ENCODE results near the gene DNAJB14. TPM values are rescaled to one million over a fixed set of nuclear protein-coding genes. Genes with fewer than 3 reads are reported as not detected.

Gene DNAJB14
- polyA plus RNA-seq, 1 of the 3 experiments (the other 2 are of a cell fraction) = 23.8 TPM

GRCh38 chr4:99860521-99860920 lies 85.9 kb downstream of the DNAJB14 start:
- H3K4me3 ChIP-seq (ENCODE audit: low read depth in 2 of 2, low read length in 1 of 2) = no peak overlapping the region
- H3K4me2 ChIP-seq = no peak overlapping the region
- no peak overlapping the region for H3K9ac ChIP-seq
- H3F3A ChIP-seq (replicated peaks; ENCODE audit: insufficient read depth) = no peaks in the 10 kb centered on the region
- H3K27ac ChIP-seq (ENCODE audit: low read depth in 2 of 2, low read length in 1 of 2) = no peak overlapping the region
- no peaks in the 10 kb centered on the region for H3K4me1 ChIP-seq (ENCODE audit: control insufficient read depth in 1 of 2, insufficient read depth in 2 of 2, low read depth in 1 of 2, low read length in 1 of 2)
- TF ChIP-seq YY1 (IDR thresholded peaks at IDR 0.05; ENCODE audit: low read depth) = no peak
- H3K79me2 ChIP-seq (ENCODE audit: insufficient read depth) = no peaks in the 10 kb centered on the region
- 30% methylated on average over 2 of the region's 2 CpGs for WGBS (ENCODE audit: low lambda C conversion rate)
- no peaks in the 10 kb centered on the region for H3K9me2 ChIP-seq
- no peaks in the 10 kb centered on the region for H4K20me1 ChIP-seq (ENCODE audit: insufficient read depth)
- ChIA-PET POLR2A (no interaction called here), CTCF (interaction anchor here (0.6 kb wide), 1 partner anchor 1168 kb away, joined by 3 read pairs; no protein-coding TSS in a partner anchor)
- no peaks in the 10 kb centered on the region for H3K9me3 ChIP-seq
- no peaks in the 10 kb centered on the region for H3K36me3 ChIP-seq (replicated peaks in 1 of 2; ENCODE audit: control insufficient read depth in 1 of 2, insufficient read depth in 2 of 2, low read length in 1 of 2)
- H2AFZ ChIP-seq (ENCODE audit: low read depth) = no peak overlapping the region
- DNase-seq = no peak
- no peaks in the 10 kb centered on the region for H3K27me3 ChIP-seq (ENCODE audit: insufficient read depth)

- Histone ChIP-seq H3K79me2 (ENCODE audit: insufficient read depth) (no peaks in the 10 kb centered on the region), H3K4me2 (no peak overlapping the region), H3K36me3 (replicated peaks in 1 of 2; ENCODE audit: control insufficient read depth in 1 of 2, insufficient read depth in 2 of 2, low read length in 1 of 2) (no peaks in the 10 kb centered on the region), H2AFZ (ENCODE audit: low read depth) (no peak overlapping the region), H3F3A (replicated peaks; ENCODE audit: insufficient read depth) (no peaks in the 10 kb centered on the region), H3K9me3 (no peaks in the 10 kb centered on the region), H3K4me1 (ENCODE audit: control insufficient read depth in 1 of 2, insufficient read depth in 2 of 2, low read depth in 1 of 2, low read length in 1 of 2) (no peaks in the 10 kb centered on the region), H3K27me3 (ENCODE audit: insufficient read depth) (no peaks in the 10 kb centered on the region), H4K20me1 (ENCODE audit: insufficient read depth) (no peaks in the 10 kb centered on the region), H3K9ac (no peak overlapping the region), H3K9me2 (no peaks in the 10 kb centered on the region), H3K27ac (ENCODE audit: low read depth in 2 of 2, low read length in 1 of 2) (no peak overlapping the region), H3K4me3 (ENCODE audit: low read depth in 2 of 2, low read length in 1 of 2) (no peak overlapping the region)
- WGBS (ENCODE audit: low lambda C conversion rate) = 40% methylated on average over 1 of the region's 2 CpGs
- TF ChIP-seq USF1 (IDR thresholded peaks at IDR 0.05; ENCODE audit: borderline replicate concordance, low read depth) = no peak
- no peak for TF ChIP-seq CHD2 (IDR thresholded peaks at IDR 0.05; ENCODE audit: low read length, partially characterized antibody)
- TF ChIP-seq NRF1 (IDR thresholded peaks at IDR 0.05; ENCODE audit: low read depth, low read length) = no peak
- TF ChIP-seq FOXJ3 (CRISPR knock-in tag; IDR thresholded peaks at IDR 0.05) = no peak
- TF ChIP-seq EP300 (IDR thresholded peaks at IDR 0.05; ENCODE audit: borderline replicate concordance in 1 of 2, low read depth in 1 of 2, low read length in 1 of 2) = no peak
- no peak for TF ChIP-seq ZBTB33 (IDR thresholded peaks at IDR 0.05; ENCODE audit: borderline replicate concordance, low read depth)
- no peak for TF ChIP-seq POLR2AphosphoS5 (IDR thresholded peaks at IDR 0.05; ENCODE audit: low read depth, low read length)
- no peak for TF ChIP-seq YY1 (IDR thresholded peaks at IDR 0.05; ENCODE audit: low read depth)
- no peak for TF ChIP-seq SIN3A (IDR thresholded peaks at IDR 0.05; ENCODE audit: borderline replicate concordance, low read depth, low read length)
- no peak for TF ChIP-seq RAD21 (IDR thresholded peaks at IDR 0.05; ENCODE audit: low read length)
- no peak for TF ChIP-seq GABPA (IDR thresholded peaks at IDR 0.05; ENCODE audit: low read depth)
- TF ChIP-seq MAX (IDR thresholded peaks at IDR 0.05; ENCODE audit: low read depth) = no peak
- no peak for TF ChIP-seq GATA2 (CRISPR knock-in tag; IDR thresholded peaks at IDR 0.05)
- no peak for TF ChIP-seq RXRA (IDR thresholded peaks at IDR 0.05; ENCODE audit: borderline replicate concordance, low read depth)
- TF ChIP-seq EZH2phosphoT487 (IDR thresholded peaks at IDR 0.05; ENCODE audit: borderline replicate concordance, low read depth) = no peak
- TF ChIP-seq IRF3 (IDR thresholded peaks at IDR 0.05; ENCODE audit: low read depth, low read length) = no peak
- no peak for TF ChIP-seq NFIC (IDR thresholded peaks at IDR 0.05; ENCODE audit: borderline replicate concordance)
- no peak for TF ChIP-seq USF2 (IDR thresholded peaks at IDR 0.05; ENCODE audit: borderline replicate concordance, low read depth, low read length)
- TF ChIP-seq TEAD4 (IDR thresholded peaks at IDR 0.05; ENCODE audit: borderline replicate concordance, insufficient read depth) = no peak
- no peak for DNase-seq
- ChIA-PET POLR2A (no interaction called here), CTCF (no interaction called here)
Observed at GRCh38 chr4:99859618-99860017, 86.8 kb downstream of the DNAJB14 start.

All from SK-N-SH (cell line).